AG04449 (cell line): ENCODE data around the gene GAL.

Experiments
- CTCF ChIA-PET: fragments of 350-600 bp; formaldehyde crosslinking; extraction: SDS; loops from one replicate; lab custom pipeline; 2021; ENCODE audit warnings: antibody characterized with exemption; lab: Yijun Ruan, JAX
- POLR2A ChIA-PET: fragments of 400-600, 350-600 bp; formaldehyde crosslinking; extraction: SDS; loops from one replicate; lab custom pipeline; 2020; ENCODE audit warnings: antibody characterized with exemption, inconsistent platforms; lab: Yijun Ruan, JAX
- DNase-seq: peaks from one replicate; pipeline ENCODE4 v3.0.0-alpha.2; 2010; ENCODE audit warnings: low read depth, low spot score
- H3K4me3 ChIP-seq: 2 replicates; pipeline ENCODE4 v1.5.1; 2011; ENCODE audit warnings: low read depth, mild to moderate bottlenecking, control low read depth, low read length
- CTCF ChIP-seq: IDR thresholded peaks from one replicate; pipeline ENCODE4 v1.5.1; 2011; ENCODE audit warnings: mild to moderate bottlenecking, moderate library complexity, low read length, control low read depth, inconsistent platforms; ENCODE audit not compliant: insufficient read depth; ENCODE audit errors: missing control alignments

The GAL gene

GRCh38 chr11:68727783-68728182 lies 43.4 kb downstream of the GAL start:
- CTCF ChIA-PET = no interaction called here
- H3K4me3 ChIP-seq = no peak overlapping the region
- no peak for DNase-seq
- POLR2A ChIA-PET = no interaction called here
- no peak for TF ChIP-seq CTCF

GRCh38 chr11:68734111-68734510 lies 49.8 kb downstream of the GAL start:
- no peak for DNase-seq
- CTCF ChIA-PET = interaction anchor here (1.0 kb wide), 1 partner anchor 156 kb away, joined by 3 read pairs; no protein-coding TSS in a partner anchor
- POLR2A ChIA-PET = no interaction called here
- no peak for TF ChIP-seq CTCF
- H3K4me3 ChIP-seq = no peak overlapping the region

- ChIA-PET CTCF (interaction anchor here (1.0 kb wide), 1 partner anchor 155 kb away, joined by 3 read pairs; no protein-coding TSS in a partner anchor), POLR2A (no interaction called here)
- no peak for TF ChIP-seq CTCF
- no peak overlapping the region for H3K4me3 ChIP-seq
- no peak for DNase-seq
Measured at GRCh38 chr11:68735125-68735524, 50.8 kb downstream of the GAL start.

- ChIA-PET POLR2A (no interaction called here), CTCF (no interaction called here)
- DNase-seq = no peak
- no peak for TF ChIP-seq CTCF
- no peak overlapping the region for H3K4me3 ChIP-seq
Measured at GRCh38 chr11:68735646-68736045, 51.3 kb downstream of the GAL start.
